Measurements from ENCODE around the gene RPS28.
"Not testable (repeated sequence)": the region's sequence is repeated elsewhere in the genome, so short reads cannot be mapped to it uniquely, and the experiment has no call there.

Gene RPS28

DNA sequence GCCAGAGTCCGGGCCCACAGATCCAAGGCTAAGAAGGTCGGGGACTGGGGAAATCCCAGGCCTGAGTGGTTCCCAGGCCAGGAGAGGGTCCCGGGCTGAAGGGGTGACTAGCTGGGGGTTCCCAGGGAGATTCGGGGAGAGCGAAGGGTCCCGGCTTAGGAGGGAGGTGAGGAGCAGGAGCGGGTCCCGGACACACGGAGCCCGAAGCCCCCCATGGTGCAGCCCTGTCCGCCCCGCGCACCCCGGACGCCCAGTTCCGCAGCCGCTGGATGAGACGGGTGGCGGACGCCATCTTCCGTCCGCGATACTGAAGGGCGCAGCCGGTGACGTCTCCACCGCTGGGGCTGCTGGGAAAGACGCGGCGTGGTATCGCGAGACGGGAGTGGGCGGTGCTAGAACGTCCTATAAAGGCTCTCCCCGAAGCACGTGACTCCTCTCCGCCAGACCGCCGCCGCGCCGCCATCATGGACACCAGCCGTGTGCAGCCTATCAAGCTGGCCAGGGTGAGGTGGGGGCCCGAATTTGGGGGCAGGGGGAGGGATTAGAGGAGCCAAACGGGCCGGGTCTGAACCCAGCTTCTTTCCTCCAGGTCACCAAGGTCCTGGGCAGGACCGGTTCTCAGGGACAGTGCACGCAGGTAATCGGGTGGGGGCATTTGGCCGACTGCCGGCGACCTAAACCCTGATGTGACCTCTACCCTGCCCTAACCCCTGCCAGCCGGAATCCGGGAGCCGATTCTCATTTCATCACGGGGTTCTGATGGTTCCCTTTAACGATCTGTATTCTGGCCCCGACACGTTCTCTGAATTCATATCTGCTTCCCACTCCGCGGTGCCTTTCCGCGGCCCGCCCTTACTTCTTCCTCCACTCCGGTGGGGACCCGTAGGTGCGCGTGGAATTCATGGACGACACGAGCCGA, at the start of gene RPS28, which contains the start of gene NDUFA7:
Gene RPS28, plus strand, starts transcription at position 430 of the 919 bp plus-strand sequence. Its CDS starts 35 bp downstream, at position 465.
Gene NDUFA7, minus strand, starts transcription at position 309 of the 919 bp plus-strand sequence. Its CDS starts 17 bp downstream, at position 292.
- peak; percentile 99 for DNase-seq

DNA sequence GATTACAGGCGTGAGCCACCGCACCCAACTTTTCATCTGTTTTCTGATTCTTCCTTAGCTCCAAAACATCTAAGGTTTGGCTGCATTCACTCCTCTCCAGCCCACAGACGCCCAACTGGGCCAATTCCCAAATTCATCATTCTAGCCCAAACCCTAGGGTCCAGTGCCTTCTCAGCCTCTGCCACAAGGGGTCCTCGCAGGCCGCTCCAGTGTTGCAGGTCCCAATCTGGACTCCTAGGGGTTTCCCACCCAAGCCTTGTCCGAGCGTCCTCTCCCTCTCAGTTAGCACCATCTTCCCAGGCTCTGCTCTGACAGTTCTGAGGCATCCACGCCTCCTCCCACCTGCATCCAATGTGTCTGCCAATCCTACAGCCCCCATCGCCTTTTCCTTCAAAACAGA, 44.8 kb upstream of the RPS28 start:
- not testable (repeated sequence) for DNase-seq

DNA sequence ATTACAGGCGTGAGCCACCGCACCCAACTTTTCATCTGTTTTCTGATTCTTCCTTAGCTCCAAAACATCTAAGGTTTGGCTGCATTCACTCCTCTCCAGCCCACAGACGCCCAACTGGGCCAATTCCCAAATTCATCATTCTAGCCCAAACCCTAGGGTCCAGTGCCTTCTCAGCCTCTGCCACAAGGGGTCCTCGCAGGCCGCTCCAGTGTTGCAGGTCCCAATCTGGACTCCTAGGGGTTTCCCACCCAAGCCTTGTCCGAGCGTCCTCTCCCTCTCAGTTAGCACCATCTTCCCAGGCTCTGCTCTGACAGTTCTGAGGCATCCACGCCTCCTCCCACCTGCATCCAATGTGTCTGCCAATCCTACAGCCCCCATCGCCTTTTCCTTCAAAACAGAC, 30.0 kb upstream of the RPS28 start:
- not testable (repeated sequence) for DNase-seq

DNA sequence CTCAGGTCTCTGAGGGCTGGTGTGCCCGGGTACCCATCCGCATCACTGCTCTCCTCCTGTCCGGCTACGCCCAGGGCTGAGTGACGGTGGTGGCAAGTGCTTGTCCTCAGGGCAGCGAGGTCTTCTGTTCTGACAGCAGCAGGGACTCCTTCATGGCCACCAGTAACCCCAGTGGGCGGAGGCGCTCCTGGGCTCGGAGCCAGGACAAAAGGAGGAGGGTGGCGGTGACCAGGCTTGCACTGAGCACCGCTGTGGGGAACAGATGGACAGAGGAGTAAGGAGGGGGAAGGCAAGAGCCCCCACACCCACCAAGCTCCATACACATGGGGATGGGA, 19.0 kb upstream of the RPS28 start:
- DNase-seq = no peak

DNA sequence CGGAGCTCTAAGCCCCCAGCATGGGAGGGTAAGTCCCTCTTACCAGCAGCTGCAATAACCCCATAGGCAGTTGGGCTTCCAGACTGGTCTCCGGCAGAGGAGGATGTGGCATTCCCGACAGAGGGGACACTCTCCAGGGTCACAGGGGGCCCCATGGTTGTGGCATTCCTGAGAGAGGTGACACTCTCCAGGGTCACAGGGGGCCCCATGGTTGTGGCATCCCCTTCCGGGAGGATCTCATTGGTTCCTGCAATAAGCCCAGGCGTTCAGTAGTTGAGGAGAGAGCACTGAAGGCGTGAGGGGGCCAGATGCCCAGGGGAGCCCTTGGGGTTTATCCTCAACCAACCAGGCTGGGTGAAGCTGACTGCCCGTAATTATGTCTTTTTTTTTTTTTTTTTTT, 18.6 kb upstream of the RPS28 start:
- DNase-seq = no peak

DNA sequence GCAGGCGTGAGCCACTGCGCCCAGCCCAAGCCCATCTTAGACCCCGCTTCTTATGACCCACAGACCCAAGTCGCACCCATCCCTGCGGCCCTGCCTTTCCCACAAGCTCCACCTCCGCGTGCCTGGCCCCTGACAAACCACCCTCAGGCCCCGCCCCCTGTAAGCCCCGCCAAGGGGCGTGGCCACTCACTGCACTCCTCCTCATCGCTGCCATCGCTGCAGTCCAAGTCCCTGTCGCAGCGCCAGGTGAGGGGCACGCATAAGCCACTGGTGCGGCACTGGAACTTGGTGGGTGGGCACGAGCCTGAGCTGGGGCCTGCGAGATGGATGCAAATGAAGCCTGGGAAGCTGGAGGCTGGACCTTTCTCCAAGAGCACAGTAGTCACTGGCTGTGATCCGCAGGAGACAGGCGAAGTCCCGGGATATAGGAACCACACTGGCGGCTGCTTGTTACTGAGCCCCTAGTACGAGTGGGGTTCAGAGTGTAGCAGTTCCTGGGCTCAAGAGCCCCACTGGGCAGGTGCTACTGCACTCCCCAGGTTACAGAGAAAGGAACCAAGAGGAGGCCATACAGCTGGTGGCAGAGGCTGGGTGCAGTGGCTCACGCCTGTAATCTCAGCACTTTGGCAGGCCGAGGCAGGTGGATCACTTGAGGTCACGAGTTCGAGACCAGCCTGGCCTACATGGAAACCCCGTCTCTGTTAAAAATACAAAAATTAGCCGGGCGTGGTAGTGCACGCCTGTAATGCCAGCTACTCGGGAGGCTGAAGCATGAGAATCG, 16.3 kb upstream of the RPS28 start:
- DNase-seq = no peak

DNA sequence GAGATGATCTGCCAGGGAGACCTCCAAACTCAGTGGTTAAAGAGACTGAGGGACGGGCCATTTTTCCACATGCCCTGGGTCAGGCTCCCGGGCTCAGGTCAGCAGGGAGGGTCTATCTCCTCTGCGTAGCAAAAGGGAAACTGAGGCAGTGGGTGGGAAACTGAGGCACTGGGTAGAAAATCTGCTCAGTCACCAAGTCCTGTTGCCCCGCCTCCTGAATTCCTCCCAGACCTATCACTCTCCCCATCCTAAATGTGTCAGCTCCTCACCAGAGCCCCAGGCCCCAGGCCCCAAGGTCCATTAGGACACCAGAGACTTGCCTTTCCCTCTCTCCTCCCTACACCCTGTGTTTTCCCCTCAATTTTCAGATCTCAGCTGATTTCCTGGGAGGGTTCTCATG, 15.5 kb upstream of the RPS28 start:
- no peak for DNase-seq

DNA sequence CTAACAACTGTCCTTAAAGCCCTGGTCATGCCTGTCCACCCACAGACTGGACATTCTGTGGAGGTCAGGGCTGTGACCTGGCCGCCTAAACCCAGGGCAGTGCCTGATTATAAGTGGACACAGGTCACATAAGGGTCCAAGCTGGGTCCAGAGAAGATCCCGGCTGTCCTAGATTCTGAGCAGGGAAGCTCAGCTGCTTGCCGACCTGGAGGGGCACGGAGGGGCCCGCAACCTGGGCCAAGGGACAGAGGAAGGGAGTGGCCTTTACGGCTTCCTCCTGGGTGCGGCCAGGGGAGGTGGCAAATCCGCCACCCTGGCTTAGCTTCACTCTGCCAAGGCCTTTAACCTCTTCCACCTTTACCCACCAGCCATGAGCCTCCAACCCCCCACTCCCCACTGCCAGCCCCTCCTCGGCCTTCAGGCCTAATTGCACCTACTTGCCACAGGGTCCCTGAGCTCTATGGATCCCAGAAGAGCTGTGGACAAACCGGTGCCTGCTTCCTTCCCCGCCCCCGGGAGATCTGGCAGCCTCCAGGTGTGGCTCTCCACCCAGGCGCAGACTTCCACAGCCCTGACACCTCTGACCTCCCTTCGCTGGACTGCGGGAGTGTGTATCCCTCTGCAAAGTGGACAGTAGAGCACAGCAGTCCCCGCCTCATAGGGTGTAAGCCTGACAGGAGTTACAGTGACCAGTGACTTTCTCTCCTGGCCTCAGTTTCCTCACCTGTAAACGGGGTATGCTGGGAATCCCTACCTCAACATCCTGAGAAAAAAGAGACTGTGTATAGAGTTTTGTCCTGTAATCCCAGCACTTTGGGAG, 14.9 kb upstream of the RPS28 start:
- DNase-seq = no peak

DNA sequence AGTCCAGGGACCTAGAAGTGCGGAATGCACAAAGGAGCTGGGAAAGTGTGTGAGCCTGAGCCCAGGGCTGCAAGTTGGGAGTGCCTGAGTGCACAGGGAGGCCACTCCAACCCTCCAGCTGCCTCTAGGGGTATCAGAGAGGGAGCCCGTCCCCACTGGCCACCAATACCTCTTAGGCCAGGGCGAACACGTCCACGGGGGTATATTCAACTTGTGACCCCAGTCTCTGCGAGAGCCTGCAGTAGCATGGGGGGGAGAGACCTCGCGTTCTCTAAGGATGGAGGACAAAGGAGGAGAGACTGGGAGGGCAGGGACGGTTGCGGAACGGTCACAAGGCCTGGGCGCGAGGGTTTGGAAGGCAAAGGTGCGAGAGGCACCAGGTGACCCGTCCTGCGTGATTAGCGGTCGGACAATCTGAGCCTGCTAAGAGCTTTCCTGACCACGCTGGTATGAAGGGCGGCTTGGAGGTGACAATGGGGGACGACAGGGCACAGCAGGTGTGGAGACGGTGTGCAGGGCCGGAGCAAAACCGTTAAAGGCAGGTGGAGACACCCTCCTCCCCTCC, 13.8 kb upstream of the RPS28 start:
- no peak for DNase-seq

DNA sequence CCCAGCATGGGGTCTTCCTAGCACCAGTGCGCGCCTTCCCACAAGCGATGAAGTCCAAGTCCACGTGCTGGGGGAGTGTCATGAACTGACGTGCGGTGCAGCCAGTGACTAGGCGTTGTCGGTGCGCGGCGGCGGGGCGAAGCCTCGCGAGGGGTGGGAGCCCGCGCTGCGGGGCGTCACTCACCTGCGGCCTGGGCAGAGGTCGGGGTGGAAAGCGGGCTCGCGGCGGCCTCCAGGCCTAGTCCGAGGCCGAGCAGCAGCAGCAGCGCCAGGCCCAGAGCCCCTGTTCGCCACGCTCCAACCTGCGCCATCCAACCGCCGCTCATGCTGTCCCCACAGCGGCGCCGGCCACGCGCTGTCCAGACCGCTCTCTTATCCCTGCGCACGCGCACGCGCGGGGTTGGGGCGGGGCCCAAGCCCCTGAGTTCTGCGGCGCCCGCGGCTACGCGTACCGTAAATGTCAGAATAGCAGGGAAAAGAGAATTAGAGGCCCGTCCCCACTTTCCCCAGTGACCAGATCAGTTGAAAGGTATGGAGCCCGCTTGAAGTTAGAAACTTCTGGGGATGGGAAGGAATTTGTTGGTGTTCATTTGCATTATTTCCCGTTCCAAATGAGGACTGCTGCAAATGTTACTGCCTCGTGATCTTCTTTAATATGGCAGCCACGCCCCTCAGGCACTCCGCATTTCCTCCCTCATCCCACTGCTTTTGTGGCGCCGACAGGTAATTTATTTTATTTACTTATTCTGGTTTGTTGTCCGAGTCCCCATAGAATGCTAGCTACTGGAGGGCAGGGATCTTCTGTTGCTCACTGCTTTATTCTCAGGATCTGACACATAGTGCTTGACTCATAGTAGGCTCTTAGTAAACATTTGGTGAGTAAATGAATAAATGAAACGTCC, 13.1 kb upstream of the RPS28 start, which contains the start of gene CD320:
Gene CD320, minus strand, starts transcription at position 394 of the 902 bp plus-strand sequence. Its CDS starts 68 bp downstream, at position 326.
- DNase-seq = peak; percentile 97

DNA sequence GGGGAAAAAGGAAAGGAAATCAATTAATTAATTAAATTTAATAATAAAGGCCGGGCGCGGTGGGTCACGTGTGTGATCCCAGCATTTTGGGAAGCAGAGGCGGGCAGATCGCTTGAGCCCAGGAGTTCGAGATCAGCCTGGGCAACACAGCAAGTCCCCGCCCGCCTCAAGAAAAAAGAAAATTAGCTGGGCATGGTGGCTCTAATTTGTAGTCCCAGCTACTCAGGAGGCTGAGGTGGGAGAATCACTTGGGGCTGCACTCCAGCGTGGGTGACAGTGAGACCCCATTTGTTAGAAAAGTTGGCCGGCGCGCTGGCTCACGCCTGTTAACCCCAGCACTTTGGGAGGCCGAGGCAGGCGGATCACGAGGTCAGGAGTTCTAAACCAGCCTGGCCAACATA, 12.4 kb upstream of the RPS28 start:
- DNase-seq = no peak

DNA sequence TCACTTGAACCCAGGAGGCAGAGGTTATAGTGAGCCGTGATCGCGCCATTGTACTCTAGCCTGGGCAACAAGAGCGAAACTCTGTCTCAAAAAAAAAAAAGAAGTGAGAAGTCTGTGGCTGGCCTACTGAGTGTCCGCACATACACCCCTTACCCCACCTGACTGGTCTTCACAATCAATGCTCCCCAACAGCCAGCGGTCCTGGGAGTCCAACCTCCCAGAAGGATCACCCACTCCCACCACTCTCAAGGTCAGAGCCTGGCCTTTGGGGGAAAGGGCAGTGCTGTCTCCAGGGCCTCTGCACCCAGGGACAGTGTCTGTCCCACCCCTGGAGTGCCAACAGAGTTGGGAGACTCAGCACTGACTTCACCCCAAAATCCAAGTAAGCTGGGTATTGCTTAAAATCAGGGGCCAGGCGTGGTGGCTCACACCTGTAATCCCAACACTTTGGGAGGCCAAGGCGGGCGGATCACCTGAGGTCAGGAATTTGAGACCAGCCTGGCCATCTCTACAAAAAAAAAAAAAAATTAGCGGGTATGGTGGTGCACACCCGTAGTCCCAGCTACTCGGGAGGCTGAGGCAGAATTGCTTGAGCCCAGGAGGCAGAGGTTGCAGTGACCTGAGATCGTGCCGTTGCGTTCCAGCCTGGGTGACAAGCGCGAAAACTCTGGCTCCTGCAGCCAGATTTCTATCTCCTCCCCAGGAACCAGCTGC, 10.8 kb upstream of the RPS28 start:
- DNase-seq = no peak

DNA sequence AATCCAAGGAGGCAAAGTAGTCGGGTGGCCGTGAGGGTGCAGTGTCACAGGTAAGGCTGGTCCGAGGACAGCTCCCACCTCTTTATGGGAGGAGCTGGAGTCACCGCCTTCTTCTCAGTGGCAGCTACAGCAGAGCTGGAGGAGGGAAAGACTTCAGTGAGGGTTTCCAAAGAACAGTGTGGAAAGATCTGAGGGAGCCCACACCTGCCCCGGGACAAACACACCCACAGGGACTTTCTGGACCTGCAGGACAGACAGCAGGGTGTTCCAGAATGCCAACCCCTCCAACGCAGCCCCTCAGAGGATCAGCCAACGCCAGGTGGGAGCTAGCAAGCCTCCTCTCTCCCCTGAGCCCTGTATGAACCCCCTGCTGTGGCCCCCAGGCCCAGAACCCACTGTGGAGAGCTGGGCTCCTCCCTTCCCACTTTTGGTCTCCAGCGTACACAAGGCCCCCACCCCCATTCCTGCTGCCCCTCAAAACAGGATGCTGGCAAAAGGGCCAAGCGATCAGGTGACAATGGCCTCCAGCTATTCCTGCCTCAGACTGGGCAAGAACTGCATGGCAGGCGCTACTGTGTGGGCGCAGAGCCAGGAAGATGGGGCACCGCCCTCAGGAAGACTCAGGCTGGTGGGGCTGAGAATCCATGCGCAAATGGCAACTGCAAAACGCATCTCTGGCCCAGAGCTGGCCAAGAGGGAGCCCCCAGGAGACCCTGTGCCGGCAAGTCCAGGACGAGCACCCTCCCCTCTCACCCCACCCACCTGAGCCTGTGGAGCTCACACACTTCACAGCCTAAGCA, 9.6 kb upstream of the RPS28 start:
- no peak for DNase-seq

DNA sequence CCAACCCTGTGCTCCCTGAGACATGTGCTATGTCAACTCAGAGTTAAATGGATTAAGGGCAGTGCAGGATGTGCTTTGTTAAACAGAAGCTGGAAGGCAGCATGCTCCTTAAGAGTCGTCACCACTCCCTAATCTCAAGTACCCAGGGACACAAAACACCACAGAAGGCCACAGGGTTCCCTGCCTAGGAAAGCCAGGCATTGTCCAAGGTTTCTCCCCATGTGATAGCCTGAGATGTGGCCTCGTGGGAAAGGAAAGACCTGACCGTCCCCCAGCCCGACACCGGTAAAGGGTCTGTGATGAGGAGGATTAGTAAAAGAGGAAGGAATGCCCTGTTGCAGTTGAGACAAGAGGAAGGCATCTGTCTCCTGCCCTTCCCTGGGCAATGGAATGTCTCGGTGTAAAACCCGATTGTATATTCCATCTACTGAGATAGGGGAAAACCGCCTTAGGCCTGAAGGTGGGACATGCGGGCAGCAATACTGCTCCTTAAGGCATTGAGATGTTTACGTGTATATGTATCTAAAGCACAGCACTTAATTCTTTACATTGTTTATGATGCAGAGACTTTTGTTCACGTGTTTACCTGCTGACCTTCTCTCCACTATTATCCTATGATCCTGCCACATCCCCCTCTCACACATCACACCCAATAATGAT, 6.2 kb upstream of the RPS28 start:
- not testable (repeated sequence) for DNase-seq

DNA sequence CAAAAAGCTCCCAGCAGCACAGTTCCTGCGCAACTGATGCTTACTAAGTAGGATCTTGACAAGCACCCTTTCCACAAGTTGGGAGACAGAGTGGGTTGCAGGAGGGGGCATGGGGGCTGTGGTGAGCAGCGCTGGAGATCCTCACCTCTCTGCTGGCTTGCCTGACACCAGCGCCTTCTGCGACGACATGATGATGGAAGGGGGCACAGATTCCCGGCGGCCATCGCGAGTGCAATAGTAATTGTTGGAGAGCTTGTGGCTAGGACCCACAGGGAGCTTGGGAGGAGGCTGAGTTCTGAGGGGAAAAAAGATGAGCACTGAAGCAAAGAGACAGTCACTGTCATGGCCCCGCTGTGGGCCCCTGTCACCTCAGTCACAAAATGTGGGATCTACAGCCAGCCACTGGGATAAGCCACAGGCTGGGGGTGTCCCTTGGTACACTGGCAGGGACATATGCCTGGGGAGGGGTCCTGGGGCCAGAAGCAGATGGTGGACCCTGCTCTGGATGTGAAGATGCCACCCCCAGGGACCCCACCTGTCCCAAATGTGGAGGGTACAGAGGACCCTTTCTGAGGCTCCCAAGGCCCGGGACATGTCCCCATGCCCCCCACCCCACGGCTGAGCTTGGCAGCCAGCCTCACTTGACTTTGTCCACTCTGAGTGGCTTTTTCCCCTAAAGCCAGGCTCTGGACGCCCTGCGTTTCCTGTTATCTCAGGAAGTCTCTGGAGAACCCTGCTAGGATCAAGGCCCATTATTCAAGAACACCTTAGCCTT, 4.8 kb upstream of the RPS28 start:
- no peak for DNase-seq

DNA sequence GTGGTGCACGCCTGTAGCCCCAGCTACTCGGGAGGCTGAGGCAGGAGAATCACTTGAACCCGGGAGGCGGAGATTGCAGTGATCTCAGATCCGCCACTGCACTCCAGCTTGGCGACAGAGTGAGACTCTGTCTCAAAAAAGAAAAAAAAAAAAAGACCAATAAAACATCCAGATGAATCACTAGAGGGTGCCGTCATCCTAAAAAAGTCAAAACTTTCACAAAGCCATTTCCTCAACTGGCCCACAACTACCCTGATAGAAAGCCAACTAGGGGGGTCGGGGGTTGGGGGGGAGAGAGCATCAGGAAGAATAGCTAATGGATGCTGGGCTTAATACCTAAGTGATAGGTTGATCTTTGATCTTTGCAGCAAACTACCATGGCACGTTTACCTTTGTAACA, 2.5 kb upstream of the RPS28 start:
- DNase-seq = not testable (repeated sequence)

DNA sequence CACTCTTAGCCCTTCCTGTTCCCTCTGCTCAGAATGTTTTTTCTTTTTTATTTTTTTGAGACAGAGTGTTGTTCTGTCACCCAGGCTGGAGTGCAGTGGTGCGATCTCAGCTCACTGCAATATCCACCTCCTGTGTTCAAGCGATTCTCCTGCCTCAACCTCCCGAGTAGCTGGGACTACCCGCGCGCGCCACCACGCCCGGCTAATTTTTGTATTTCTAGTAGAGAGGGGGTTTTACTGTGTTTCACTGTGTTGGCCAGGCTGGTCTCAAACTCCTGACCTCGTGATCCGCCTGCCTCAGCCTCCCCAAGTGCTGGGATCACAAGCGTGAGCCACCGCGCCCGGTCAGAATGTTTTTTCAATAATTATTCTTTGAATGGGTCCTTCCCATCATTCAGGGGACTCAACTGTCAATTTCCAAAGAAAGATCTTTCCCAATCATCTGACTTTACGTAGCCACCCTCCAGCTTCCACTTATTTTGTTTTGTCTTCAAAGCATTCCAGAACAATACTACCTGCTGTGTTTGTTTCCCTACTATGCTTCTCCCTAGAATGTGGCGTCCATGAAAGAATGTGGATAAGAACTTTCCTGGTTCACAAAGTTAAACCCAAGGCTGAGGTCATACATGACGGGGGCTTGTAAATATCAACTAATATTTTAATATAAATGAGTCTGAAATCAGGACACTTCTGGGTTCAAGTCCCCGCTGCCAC, 1.3 kb upstream of the RPS28 start:
- DNase-seq = no peak

DNA sequence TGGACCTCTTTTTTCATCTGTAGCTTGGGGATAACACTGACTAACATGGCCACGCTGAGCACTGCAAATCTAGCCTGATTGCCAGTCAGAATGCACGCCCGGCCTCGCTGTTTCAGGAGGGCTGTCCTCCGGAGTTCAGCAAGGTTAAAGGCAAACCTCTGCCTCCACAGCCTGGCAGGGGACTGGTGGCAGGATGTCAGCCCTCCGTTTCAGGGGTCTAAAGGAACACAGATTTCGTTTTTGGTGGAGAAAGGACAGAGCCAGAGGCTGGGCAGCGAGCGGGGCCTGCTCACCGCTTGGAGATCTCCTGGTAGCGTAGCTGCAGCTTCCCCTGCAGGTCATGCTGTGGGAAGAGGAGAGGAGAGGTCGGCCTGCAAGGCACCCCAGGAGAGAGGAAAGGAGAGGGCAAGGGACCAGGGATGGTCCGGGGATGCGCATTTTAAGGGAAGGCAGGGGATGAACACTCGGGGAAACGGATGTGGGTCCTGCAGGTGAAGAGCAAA, 681 bp upstream of the RPS28 start:
- no peak for DNase-seq

All from eye (tissue), 1 donor.